H1 (cell line): ENCODE results near the gene PELI2. TPM values are rescaled to one million over a fixed set of nuclear protein-coding genes. Genes with fewer than 3 reads are reported as not detected.

Source experiments
- CTCF ChIA-PET: fragments of 300-600 bp; sonication (Branson Sonifier 250); formaldehyde crosslinking; loops from one replicate; lab custom pipeline; 2021; ENCODE audit not compliant: partially characterized antibody; lab: Charles Lee
- POLR2A ChIA-PET: fragments of 300-600 bp; sonication (Branson Sonifier 250); formaldehyde crosslinking; loops from one replicate; lab custom pipeline; 2021; ENCODE audit warnings: inconsistent platforms; ENCODE audit not compliant: partially characterized antibody; lab: Charles Lee
- DNase-seq, 2 experiments: peaks; one replicate each; pipeline versions ENCODE4 v3.0.0 to v3.0.0-alpha.2; 2010 to 2022; ENCODE audit warnings: low spot score in 2 of 2, low read depth in 1 of 2, mixed read lengths in 1 of 2
- FAIRE-seq: peaks from 2 replicates; lab custom pipeline; 2011; peaks lifted over from hg19 to GRCh38; lab: Jason Lieb, UNC
- H2AFZ ChIP-seq: 2 replicates; pipeline ENCODE4 v1.8.1; 2012; ENCODE audit warnings: low read length, inconsistent platforms
- H2AK5ac ChIP-seq: 2 replicates; pipeline ENCODE4 v1.6.1; 2013; ENCODE audit warnings: low read depth, low read length
- H2BK120ac ChIP-seq: replicated peaks from 2 replicates; pipeline ENCODE3; 2013; ENCODE audit warnings: low read depth, low read length, inconsistent platforms
- H2BK12ac ChIP-seq: 2 replicates; pipeline ENCODE4 v1.6.1; 2013; ENCODE audit warnings: low read depth, low read length
- H2BK15ac ChIP-seq: 2 replicates; pipeline ENCODE4 v1.6.1; 2013; ENCODE audit warnings: low read length
- H2BK20ac ChIP-seq: 2 replicates; pipeline ENCODE4 v1.6.1; 2013; ENCODE audit warnings: low read length
- H2BK5ac ChIP-seq: 2 replicates; pipeline ENCODE4 v1.6.1; 2013; ENCODE audit warnings: low read depth, low read length
- H3K14ac ChIP-seq: 2 replicates; pipeline ENCODE4 v1.6.1; 2013; ENCODE audit warnings: inconsistent platforms; ENCODE audit not compliant: insufficient read length
- H3K18ac ChIP-seq: 2 replicates; pipeline ENCODE4 v1.6.1; 2013; ENCODE audit warnings: low read length; ENCODE audit errors: extremely low read depth
- H3K23ac ChIP-seq: 2 replicates; pipeline ENCODE4 v1.6.1; 2013; ENCODE audit warnings: inconsistent platforms; ENCODE audit not compliant: insufficient read length
- H3K23me2 ChIP-seq: 2 replicates; pipeline ENCODE4 v1.6.1; 2013; ENCODE audit warnings: low read depth, low read length
- H3K27ac ChIP-seq: 2 replicates; pipeline ENCODE4 v1.6.1; 2011; ENCODE audit warnings: low read depth, low read length, inconsistent platforms
- H3K27me3 ChIP-seq, 4 experiments: replicated peaks in 1 of 4; 1 replicate in 1 of 4; 2 replicates in 3 of 4; pipeline versions ENCODE4 v1.6.1 to v1.8.1; 2011 to 2013; ENCODE audit warnings: low read length in 3 of 4, mild to moderate bottlenecking in 3 of 4, inconsistent platforms in 2 of 4, mixed read lengths in 2 of 4, moderate library complexity in 1 of 4; ENCODE audit not compliant: control insufficient read depth in 3 of 4, insufficient read depth in 3 of 4; ENCODE audit errors: extremely low read depth in 1 of 4
- H3K36me3 ChIP-seq, 4 experiments: 2 replicates each; pipeline versions ENCODE4 v1.6.1 to v1.8.1; 2011 to 2013; ENCODE audit warnings: mild to moderate bottlenecking in 4 of 4, low read length in 3 of 4, moderate library complexity in 2 of 4, control low read depth in 1 of 4, inconsistent platforms in 1 of 4; ENCODE audit not compliant: insufficient read depth in 4 of 4, control insufficient read depth in 2 of 4
- H3K4ac ChIP-seq: replicated peaks from 2 replicates; pipeline ENCODE3; 2013; ENCODE audit warnings: low read length, low read depth, mixed read lengths, inconsistent platforms; ENCODE audit not compliant: insufficient read length
- H3K4me1 ChIP-seq, 4 experiments: replicated peaks in 1 of 4; 1 replicate in 1 of 4; 2 replicates in 3 of 4; pipeline versions ENCODE4 v1.6.1 to v1.8.1; 2011 to 2013; ENCODE audit warnings: low read length in 3 of 4, inconsistent platforms in 2 of 4, mixed read lengths in 1 of 4; ENCODE audit not compliant: insufficient read depth in 4 of 4, control insufficient read depth in 3 of 4
- H3K4me2 ChIP-seq, 2 experiments: 2 replicates each; pipeline versions ENCODE4 v1.6.1 to v1.8.1; 2011 to 2013; ENCODE audit warnings: low read depth in 2 of 2, low read length in 2 of 2, control low read depth in 1 of 2, inconsistent platforms in 1 of 2, mild to moderate bottlenecking in 1 of 2; ENCODE audit not compliant: insufficient read depth in 1 of 2
- H3K4me3 ChIP-seq, 4 experiments: fragments of 200-600, 300-600 bp in 1 of 4; sonication (generic), shearing (Covaris generic), sonication (Bioruptor Twin) in 1 of 4; 2 replicates each; pipeline versions ENCODE4 v1.5.1 to v1.8.1; 2011 to 2016; ENCODE audit warnings: low read length in 4 of 4, low read depth in 3 of 4, control low read depth in 2 of 4, inconsistent platforms in 2 of 4, mild to moderate bottlenecking in 2 of 4, mixed read lengths in 1 of 4, moderate library complexity in 1 of 4; ENCODE audit not compliant: insufficient read depth in 2 of 4; ENCODE audit errors: extremely low read depth in 1 of 4
- H3K56ac ChIP-seq: replicated peaks from 2 replicates; pipeline ENCODE3; 2013; ENCODE audit warnings: low read depth, mild to moderate bottlenecking, mixed read lengths, low read length, inconsistent platforms; ENCODE audit not compliant: insufficient read length
- H3K79me1 ChIP-seq: 2 replicates; pipeline ENCODE4 v1.6.1; 2013; ENCODE audit warnings: low read depth, low read length, control low read depth
- H3K79me2 ChIP-seq, 2 experiments: 2 replicates each; pipeline versions ENCODE4 v1.6.1 to v1.8.1; 2012 to 2013; ENCODE audit warnings: low read length in 2 of 2, mild to moderate bottlenecking in 2 of 2, inconsistent platforms in 1 of 2; ENCODE audit not compliant: insufficient read depth in 2 of 2, control insufficient read depth in 1 of 2
- H3K9ac ChIP-seq, 4 experiments: replicated peaks in 1 of 4; 1 replicate in 1 of 4; 2 replicates in 3 of 4; pipeline versions ENCODE4 v1.6.1 to v1.8.1; 2011 to 2013; ENCODE audit warnings: low read depth in 3 of 4, low read length in 3 of 4, control low read depth in 2 of 4, mild to moderate bottlenecking in 2 of 4, moderate library complexity in 2 of 4, inconsistent platforms in 1 of 4; ENCODE audit errors: extremely low read depth in 1 of 4
- H3K9me3 ChIP-seq, 2 experiments: 2 replicates each; pipeline versions ENCODE4 v1.6.1 to v1.8.1; 2012 to 2013; ENCODE audit warnings: mild to moderate bottlenecking in 2 of 2, moderate library complexity in 2 of 2, control low read depth in 1 of 2, inconsistent platforms in 1 of 2, low read depth in 1 of 2, low read length in 1 of 2, mixed read lengths in 1 of 2; ENCODE audit not compliant: insufficient read depth in 2 of 2
- H4K20me1 ChIP-seq, 2 experiments: replicated peaks in 1 of 2; 2 replicates each; pipeline versions ENCODE3 to v1.8.1; 2011 to 2013; ENCODE audit warnings: inconsistent platforms in 2 of 2, low read length in 2 of 2, mild to moderate bottlenecking in 1 of 2; ENCODE audit not compliant: insufficient read depth in 2 of 2, control insufficient read depth in 1 of 2
- H4K5ac ChIP-seq: 2 replicates; pipeline ENCODE4 v1.6.1; 2013; ENCODE audit warnings: low read length, low read depth, mixed read lengths, inconsistent platforms; ENCODE audit not compliant: insufficient read length
- H4K8ac ChIP-seq: 2 replicates; pipeline ENCODE4 v1.8.0; 2013; ENCODE audit warnings: mild to moderate bottlenecking, moderate library complexity, low read length, inconsistent platforms; ENCODE audit not compliant: insufficient read depth; ENCODE audit errors: extremely low read depth
- H4K91ac ChIP-seq: replicated peaks from 2 replicates; pipeline ENCODE3; 2013; ENCODE audit warnings: low read length, mixed read lengths, inconsistent platforms; ENCODE audit not compliant: insufficient read length
- JUND ChIP-seq: IDR thresholded peaks from 2 replicates; pipeline ENCODE4 v1.6.1; 2011; ENCODE audit warnings: mild to moderate bottlenecking, improper control_type of control experiment, low read length
- WGBS, 2 experiments: shearing (Covaris generic) in 1 of 2; methylation state at CpG; one replicate each; pipeline versions ENCODE4 v1.1.6 to v1.1.7; 2013 to 2015; ENCODE audit warnings: low lambda C conversion rate in 2 of 2, mixed read lengths in 2 of 2, inconsistent platforms in 1 of 2, low coverage in 1 of 2, missing lambda C conversion rate in 1 of 2; ENCODE audit not compliant: insufficient replicate concordance in 2 of 2, insufficient coverage in 1 of 2, insufficient read length in 1 of 2; ENCODE audit errors: extremely low coverage in 1 of 2, missing lambda C conversion rate in 1 of 2; 5-methylcytosine and 5-hydroxymethylcytosine counted together
- polyA plus RNA-seq, 7 experiments: library from polyadenylated mRNA; depleted of rRNA in 3 of 7; stranded (reverse) in 5 of 7; unstranded in 2 of 7; fragments of >200 nt in 5 of 7; fragments of 200-250 nt in 2 of 7; gene quantifications; 1 replicate in 5 of 7; 2 replicates in 1 of 7; 4 replicates in 1 of 7; pipeline versions ENCODE4 v1.2.1 to v1.2.3, GENCODE V29; 2011 to 2013; ENCODE audit warnings: missing spikeins in 2 of 7, mixed read lengths in 2 of 7
- total RNA-seq: library from RNA; stranded (reverse); fragmentation: NEBNext Ultra II Directional; extraction: Animal tissue kit (Norgen Biotek cat#: 25700); gene quantifications from 2 replicates; pipeline ENCODE4 v1.2.1, GENCODE V29; 2021

The PELI2 gene
- total and polyA plus RNA-seq, 2 of the 8 experiments (the other 6 are each of a cell fraction or from before 2014, with no cell fraction given) = 14.6 to 25.7 TPM

- no peak for DNase-seq
- Histone ChIP-seq H3K9me3 (no peaks in the 10 kb centered on the region), H3K4me1 (peaks cover 5 to 14% (median 9%) of the 10 kb centered on the region in 4 experiments; a peak in 6 of 7 replicates), H3K4me3 (no peak overlapping the region), H4K20me1 (peaks cover 0 to 6% of the 10 kb centered on the region in 2 experiments), H3K23me2 (peaks cover 3% of the 10 kb centered on the region; the same call in 1 of the 2 replicates), H2AK5ac (no peak overlapping the region), H2BK5ac (no peak overlapping the region), H3K79me1 (no peaks in the 10 kb centered on the region), H3K4me2 (peak overlapping the region in 1 of 2 experiments; percentile 26; a peak in 1 of 4 replicates), H2BK15ac (no peak overlapping the region), H4K5ac (no peak overlapping the region), H3K23ac (no peak overlapping the region), H3K9ac (peak overlapping the region in 1 of 4 experiments; percentile 33; a peak in 1 of 7 replicates), H3K79me2 (peaks cover 6 to 20% of the 10 kb centered on the region in 2 experiments; a peak in 3 of 4 replicates), H2BK12ac (no peak overlapping the region), H3K18ac (no peak overlapping the region), H3K36me3 (no peaks in the 10 kb centered on the region), H4K91ac (no peak overlapping the region), H3K4ac (no peak overlapping the region), H2AFZ (0 out of 2 replicates have a peak overlapping the region, but pooled peaks have one; percentile 31), H3K27ac (no peak overlapping the region), H4K8ac (no peak overlapping the region), H3K27me3 (peaks cover 0 to 10% (median 2%) of the 10 kb centered on the region in 4 experiments; a peak in 3 of 7 replicates), H3K56ac (no peak overlapping the region), H3K14ac (no peak overlapping the region), H2BK120ac (no peak overlapping the region)
- POLR2A ChIA-PET = no interaction called here
- WGBS, 2 experiments = 67% methylated on average over 8 of the region's 8 CpGs; no CpG with 5 or more reads in 1 of the 2 experiments
- CTCF ChIA-PET = interaction anchor here (0.9 kb wide), 1 partner anchor 306 kb away, joined by 3 read pairs; no protein-coding TSS in a partner anchor
- no peak for TF ChIP-seq JUND
- TF ChIP-seq, all 59 proteins: peak for 0
- no peak for FAIRE-seq
- no peak overlapping the region for H2BK20ac ChIP-seq
Measured at GRCh38 chr14:56115976-56116893, 2.0 kb upstream of the PELI2 start.
